GM12873 (cell line): ENCODE results near the gene TTC23.

ENCODE experiments used
- CTCF ChIP-seq: IDR thresholded peaks from 2 replicates; pipeline ENCODE4 v1.5.1; 2012; ENCODE audit warnings: low read depth, mild to moderate bottlenecking, moderate library complexity, low read length, control low read depth; ENCODE audit not compliant: insufficient read depth; ENCODE audit errors: missing control alignments

The TTC23 gene

DNA sequence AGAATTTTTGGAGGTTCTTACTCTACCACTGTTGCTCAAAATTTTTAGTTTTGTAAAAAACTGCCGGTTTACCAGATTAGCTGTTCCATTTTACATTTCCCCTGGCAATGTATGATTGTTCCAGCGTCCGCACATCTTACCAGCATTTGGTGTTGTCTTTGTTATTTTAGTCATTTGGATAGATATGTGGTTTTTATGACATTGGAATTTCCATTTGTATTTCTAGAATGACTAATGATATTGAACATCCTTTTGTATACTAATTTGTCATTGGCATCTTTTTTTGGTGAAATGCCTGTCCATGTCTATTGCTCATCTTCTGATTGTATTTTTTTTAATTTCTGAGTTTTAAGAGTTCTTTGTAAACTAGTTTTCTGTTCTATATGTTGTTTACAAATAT lies 30.4 kb upstream of the TTC23 start:
- no peak for TF ChIP-seq CTCF

GRCh38 chr15:99279290-99279689 lies 29.9 kb upstream of the TTC23 start:
- TF ChIP-seq CTCF: no peak

DNA sequence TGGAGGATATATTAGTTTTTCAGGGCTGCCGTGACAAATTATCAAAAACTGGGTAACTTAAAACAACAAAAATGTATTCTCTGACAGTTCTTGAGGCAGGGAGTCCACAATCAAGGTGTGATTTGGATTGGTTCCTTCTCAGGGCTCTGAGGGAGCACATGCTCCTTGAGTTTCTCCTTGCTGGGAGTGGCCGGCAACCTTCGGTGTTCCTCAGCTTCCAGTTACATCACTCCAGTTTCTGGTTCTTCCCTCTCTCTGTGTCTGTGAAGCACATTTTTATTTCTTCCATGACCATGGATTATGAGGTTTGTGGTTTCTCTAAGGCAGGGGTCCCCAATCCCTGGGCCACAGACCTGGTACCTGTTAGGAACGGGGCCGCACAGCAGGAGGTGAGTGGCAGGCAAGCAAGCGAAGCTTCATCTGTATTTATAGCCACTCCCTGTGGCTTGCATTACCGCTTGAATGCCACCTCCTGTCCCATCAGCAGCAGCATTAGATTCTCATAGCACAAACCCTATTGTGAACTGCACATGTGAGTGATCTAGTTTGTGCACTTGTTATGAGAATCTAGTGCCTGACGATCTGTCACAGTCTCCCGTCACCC lies 26.2 kb upstream of the TTC23 start:
- TF ChIP-seq CTCF: no peak

DNA sequence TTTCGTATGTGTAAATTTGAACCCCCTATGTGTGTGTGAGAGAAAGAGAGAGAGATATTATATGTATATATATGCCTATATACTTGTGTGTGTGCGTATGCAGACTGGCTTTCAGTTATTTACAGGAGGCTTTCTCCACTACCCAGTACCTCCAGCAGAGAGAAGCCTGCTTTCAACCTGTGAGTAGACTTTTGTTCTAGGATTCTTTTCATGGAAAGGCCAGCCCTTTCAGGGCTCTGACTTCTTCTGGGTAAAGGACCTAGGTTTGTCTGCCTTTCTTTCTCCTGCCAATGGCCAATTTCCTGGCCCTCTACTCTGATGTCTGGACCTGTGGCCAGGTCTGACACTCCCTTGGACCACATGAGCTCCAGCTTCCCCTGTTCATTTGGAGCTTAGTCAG lies 25.7 kb upstream of the TTC23 start:
- no peak for TF ChIP-seq CTCF

- TF ChIP-seq CTCF: no peak
These were observed 24.4 kb upstream of the TTC23 start for GRCh38 chr15:99273801-99274200.

DNA sequence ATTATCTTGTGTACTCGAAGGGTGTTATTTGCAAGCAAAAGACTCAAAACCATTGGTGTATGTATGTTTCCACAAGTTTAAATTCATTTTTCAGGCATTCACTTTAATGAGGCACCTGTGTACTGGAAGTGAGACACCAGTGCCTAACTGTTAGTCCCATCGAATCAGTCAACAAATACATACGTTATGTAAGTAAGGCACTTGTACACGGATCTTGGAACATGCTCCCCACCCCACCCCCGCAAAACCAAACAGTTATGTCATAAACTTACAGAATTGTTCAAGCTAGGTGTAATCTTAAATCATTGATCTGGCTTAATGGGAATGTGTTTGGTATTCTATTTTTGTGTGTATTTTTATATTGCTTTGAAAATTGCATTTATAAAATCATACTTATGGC lies 19.1 kb upstream of the TTC23 start:
- no peak for TF ChIP-seq CTCF

DNA sequence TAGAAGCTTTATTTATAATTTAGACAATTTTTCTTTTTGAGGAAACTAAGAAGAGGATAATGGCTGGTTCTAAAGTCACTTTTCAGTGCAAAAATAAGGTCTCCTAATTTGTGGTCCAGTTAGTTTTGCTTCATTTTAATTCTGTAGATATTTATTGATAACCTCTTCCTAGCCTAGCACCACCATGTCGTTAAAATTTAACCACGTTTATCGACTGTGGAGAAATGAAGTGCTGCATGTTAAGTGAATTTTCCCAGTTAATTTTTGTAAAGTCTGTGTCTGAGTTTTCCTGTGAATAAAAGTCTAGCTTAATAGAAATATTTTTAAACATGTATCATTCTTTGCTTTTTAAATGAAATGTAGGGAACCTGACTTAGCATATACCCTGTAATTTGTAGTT lies 18.6 kb upstream of the TTC23 start:
- TF ChIP-seq CTCF: no peak
